NB4 (cell line): ENCODE measurements around the gene CYTH3.

Experiments used
- CTCF ChIP-seq: IDR thresholded peaks from one replicate; pipeline ENCODE4 v1.5.1; 2012; ENCODE audit warnings: low read depth, low read length
- POLR2A ChIP-seq: IDR thresholded peaks from 2 replicates; pipeline ENCODE4 v1.6.1; 2011; ENCODE audit warnings: mild to moderate bottlenecking; ENCODE audit not compliant: insufficient read length; ENCODE audit errors: extremely low read depth

- TF ChIP-seq CTCF (no peak), POLR2A (no peak)
These were observed 113.9 kb downstream of the CYTH3 start for GRCh38 chr7:6158424-6159096.
